ENCODE measurements around the gene TEX52. TPM values are rescaled to one million over a fixed set of nuclear protein-coding genes. Genes with fewer than 3 reads are reported as not detected.

The TEX52 gene
- total RNA-seq, 1 donor from 2014 or later, result not detected

GRCh38 chr12:2895511-2895910, 38.7 kb upstream of the TEX52 start:
- no peaks in the 10 kb centered on the region for H3K27me3 ChIP-seq
- H3K36me3 ChIP-seq, result no peaks in the 10 kb centered on the region
- no peaks in the 10 kb centered on the region for H3K9me3 ChIP-seq
- intact Hi-C loops (cut with DNase I), result no loop called here
- no peak for DNase-seq (ENCODE audit: extremely low spot score in 2 of 2)
- H3K27ac ChIP-seq, result peak overlapping the region; percentile 60
- TF ChIP-seq CTCF (IDR thresholded peaks at IDR 0.05) (no peak), POLR2AphosphoS5 (IDR thresholded peaks at IDR 0.05; ENCODE audit: insufficient read depth in 1 of 2, low read depth in 1 of 2) (no peak), POLR2A (IDR thresholded peaks at IDR 0.05) (no peak)
- no peak overlapping the region for H3K4me3 ChIP-seq
- peaks cover 42% of the 10 kb centered on the region for H3K4me1 ChIP-seq

- Histone ChIP-seq H3K36me3 (no peaks in the 10 kb centered on the region), H3K9me3 (no peaks in the 10 kb centered on the region), H3K4me3 (no peak overlapping the region), H3K27ac (peak overlapping the region; percentile 60), H3K27me3 (no peaks in the 10 kb centered on the region), H3K4me1 (peaks cover 45% of the 10 kb centered on the region)
- intact Hi-C loops (cut with DNase I), result no loop called here
- DNase-seq (ENCODE audit: extremely low spot score in 2 of 2), result no peak
- TF ChIP-seq POLR2AphosphoS5 (IDR thresholded peaks at IDR 0.05; ENCODE audit: insufficient read depth in 1 of 2, low read depth in 1 of 2), result no peak
- no peak for TF ChIP-seq CTCF (IDR thresholded peaks at IDR 0.05)
- TF ChIP-seq POLR2A (IDR thresholded peaks at IDR 0.05), result no peak
Measured at GRCh38 chr12:2895051-2895451, 38.2 kb upstream of the TEX52 start.

GRCh38 chr12:2893007-2893406, 36.2 kb upstream of the TEX52 start:
- no peak for DNase-seq (ENCODE audit: extremely low spot score in 2 of 2)
- H3K27ac ChIP-seq, result peak overlapping the region; percentile 97

GRCh38 chr12:2892246-2892645, 35.4 kb upstream of the TEX52 start:
- H3K27me3 ChIP-seq, result no peaks in the 10 kb centered on the region
- H3K36me3 ChIP-seq, result no peaks in the 10 kb centered on the region
- H3K9me3 ChIP-seq, result no peaks in the 10 kb centered on the region
- peak overlapping the region; percentile 97 for H3K27ac ChIP-seq
- H3K4me3 ChIP-seq, result peak overlapping the region; percentile 73 to 97
- intact Hi-C loops (cut with DNase I), result no loop called here
- TF ChIP-seq POLR2AphosphoS5 (IDR thresholded peaks at IDR 0.05; ENCODE audit: insufficient read depth in 1 of 2, low read depth in 1 of 2) (no peak), POLR2A (IDR thresholded peaks at IDR 0.05) (no peak), CTCF (IDR thresholded peaks at IDR 0.05) (no peak)
- peaks cover 51% of the 10 kb centered on the region for H3K4me1 ChIP-seq
- DNase-seq (ENCODE audit: extremely low spot score in 2 of 2), result no peak

More at GRCh38 chr12:2893007-2893406, 36.2 kb upstream of the TEX52 start:
- H3K36me3 ChIP-seq, result no peaks in the 10 kb centered on the region
- no peak for TF ChIP-seq CTCF (IDR thresholded peaks at IDR 0.05)
- TF ChIP-seq POLR2AphosphoS5 (IDR thresholded peaks at IDR 0.05; ENCODE audit: insufficient read depth in 1 of 2, low read depth in 1 of 2), result peak in 1 of 2 donors; percentile 68
- TF ChIP-seq POLR2A (IDR thresholded peaks at IDR 0.05), result peak in 1 of 2 donors; percentile 9
- intact Hi-C loops (cut with DNase I), result no loop called here
- H3K4me3 ChIP-seq, result peak overlapping the region in 1 of 2 donors; percentile 97
- no peaks in the 10 kb centered on the region for H3K9me3 ChIP-seq
- H3K27me3 ChIP-seq, result no peaks in the 10 kb centered on the region
- H3K4me1 ChIP-seq, result peaks cover 51% of the 10 kb centered on the region

- TF ChIP-seq CTCF (IDR thresholded peaks at IDR 0.05), result no peak
- TF ChIP-seq POLR2AphosphoS5 (IDR thresholded peaks at IDR 0.05; ENCODE audit: insufficient read depth in 1 of 2, low read depth in 1 of 2), result no peak
- TF ChIP-seq POLR2A (IDR thresholded peaks at IDR 0.05), result no peak
- Histone ChIP-seq H3K9me3 (no peaks in the 10 kb centered on the region), H3K36me3 (no peaks in the 10 kb centered on the region), H3K4me1 (peaks cover 51% of the 10 kb centered on the region), H3K27me3 (no peaks in the 10 kb centered on the region), H3K4me3 (peak overlapping the region; percentile 73 to 97), H3K27ac (peak overlapping the region; percentile 97)
- intact Hi-C loops (cut with DNase I), result no loop called here
- DNase-seq (ENCODE audit: extremely low spot score in 2 of 2), result no peak
Measured at GRCh38 chr12:2891240-2892053, 34.6 kb upstream of the TEX52 start.

All from vagina (tissue), 2 donors.